Activated CD4-positive, alpha-beta T cell treated with anti-CD3 and anti-CD28 coated beads, Interleukin-2, amount 10 ng/mL, durations not matched to agents 7 days and 5 days (primary cell): ENCODE measurements around the gene DMD. TPM values are rescaled to one million over a fixed set of nuclear protein-coding genes. Genes with fewer than 3 reads are reported as not detected.
"Not testable (repeated sequence)": the region's sequence is repeated elsewhere in the genome, so short reads cannot be mapped to it uniquely, and the experiment has no call there.

Experiments used
- CTCF ChIA-PET: fragments of 350-600 bp; sonication (Branson Sonifier 250); formaldehyde crosslinking; loops from one replicate; lab custom pipeline; 2021; ENCODE audit warnings: antibody characterized with exemption; lab: Charles Lee
- POLR2A ChIA-PET: fragments of 350-600 bp; sonication (Branson Sonifier 250); formaldehyde crosslinking; loops from one replicate; lab custom pipeline; 2021; ENCODE audit warnings: antibody characterized with exemption; lab: Charles Lee
- DNase-seq: peaks from one replicate; pipeline ENCODE4 v3.0.0-alpha.2; 2020
- H3K27ac Mint-ChIP-seq: one replicate; pipeline ENCODE4 v1.8.0; 2021; ENCODE audit warnings: mild to moderate bottlenecking, moderate library complexity, mixed read lengths
- H3K27me3 Mint-ChIP-seq: one replicate; pipeline ENCODE4 v1.8.0; 2021; ENCODE audit warnings: mixed read lengths
- H3K36me3 Mint-ChIP-seq: one replicate; pipeline ENCODE4 v1.8.0; 2021; ENCODE audit warnings: low read depth, mixed read lengths
- H3K4me1 Mint-ChIP-seq: one replicate; pipeline ENCODE4 v1.8.0; 2021; ENCODE audit warnings: mixed read lengths
- H3K4me3 Mint-ChIP-seq: one replicate; pipeline ENCODE4 v1.8.0; 2021; ENCODE audit warnings: mild to moderate bottlenecking, moderate library complexity, mixed read lengths
- H3K9me3 Mint-ChIP-seq: one replicate; pipeline ENCODE4 v1.8.0; 2021; ENCODE audit warnings: mixed read lengths
- total RNA-seq, 2 experiments: library from RNA; stranded (reverse); gene quantifications; one replicate each; pipeline ENCODE4 v1.2.3, GENCODE V29; 2021

The DMD gene
- total RNA-seq, 2 experiments from 2014 or later, result 0.57 to 0.83 TPM

DNA sequence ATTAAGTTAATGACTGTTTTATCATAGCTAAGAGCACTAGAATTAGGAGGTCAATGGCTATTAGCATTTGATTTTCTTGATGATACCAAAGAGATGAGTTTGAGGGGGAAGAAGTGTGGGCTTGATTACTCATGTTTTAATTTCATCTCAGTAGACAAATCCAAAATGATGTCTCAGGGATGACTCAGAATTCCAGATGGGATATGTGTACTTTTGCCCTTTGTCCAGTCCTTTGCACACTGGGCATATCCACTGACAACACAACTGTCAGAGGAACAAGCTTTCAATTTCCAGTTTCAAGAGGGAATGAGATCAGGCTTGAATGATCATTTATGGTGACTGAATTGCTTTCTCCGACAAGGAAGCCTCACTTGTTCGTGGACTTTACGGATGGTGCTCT lies 1814.2 kb downstream of the DMD start:
- POLR2A ChIA-PET, result no interaction called here
- Mint-ChIP-seq H3K27ac (no peak overlapping the region), H3K4me3 (no peak overlapping the region), H3K27me3 (no peaks in the 10 kb centered on the region), H3K36me3 (no peaks in the 10 kb centered on the region), H3K9me3 (no peaks in the 10 kb centered on the region), H3K4me1 (no peaks in the 10 kb centered on the region)
- DNase-seq, result no peak
- CTCF ChIA-PET, result no interaction called here

DNA sequence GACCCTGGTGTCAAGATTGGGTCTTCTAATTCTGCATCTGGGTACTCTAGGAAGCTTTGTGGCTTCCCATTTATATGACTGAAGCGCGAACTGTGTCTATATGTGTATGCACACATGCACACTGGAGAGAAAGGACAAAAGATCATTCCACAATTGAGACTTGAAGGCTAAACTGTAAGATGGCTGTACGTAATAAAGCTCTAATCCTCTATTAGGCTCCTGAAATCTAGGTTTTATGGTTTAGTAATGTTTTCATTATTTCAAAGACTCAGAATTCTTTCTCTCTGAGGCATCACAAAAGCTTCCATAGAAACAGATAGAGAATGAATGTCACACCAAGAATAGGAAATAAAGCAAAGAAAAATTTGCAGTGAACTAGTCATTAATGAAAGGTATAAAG lies 1818.8 kb downstream of the DMD start:
- DNase-seq, result no peak
- Mint-ChIP-seq H3K36me3 (no peaks in the 10 kb centered on the region), H3K27me3 (no peaks in the 10 kb centered on the region), H3K9me3 (no peaks in the 10 kb centered on the region), H3K4me1 (no peaks in the 10 kb centered on the region), H3K27ac (no peak overlapping the region), H3K4me3 (no peak overlapping the region)
- CTCF ChIA-PET, result interaction anchor here (0.7 kb wide), 1 partner anchor 1581 kb away, joined by 4 read pairs; no protein-coding TSS in a partner anchor
- POLR2A ChIA-PET, result no interaction called here

DNA sequence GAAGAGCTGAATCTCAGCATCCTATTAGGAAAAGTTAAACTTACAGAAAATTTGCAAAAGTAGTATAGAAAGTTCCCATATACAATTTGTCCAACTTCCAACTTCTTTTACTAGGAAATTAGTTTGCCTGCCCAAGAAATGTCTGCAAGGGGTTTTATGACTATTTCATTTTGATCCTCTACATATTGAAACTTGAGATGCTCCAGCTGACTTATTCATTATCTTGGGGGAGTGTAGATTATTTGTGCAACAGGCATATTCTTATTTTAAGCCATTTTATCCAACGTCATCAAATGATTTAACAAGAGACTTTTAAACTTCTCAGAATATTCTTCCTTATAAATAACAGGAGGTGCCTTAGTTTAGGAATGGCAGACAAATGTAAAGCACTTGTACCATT lies 1822.4 kb downstream of the DMD start:
- H3K27ac Mint-ChIP-seq, result no peak overlapping the region
- ChIA-PET POLR2A (no interaction called here), CTCF (no interaction called here)
- no peak overlapping the region for H3K4me3 Mint-ChIP-seq
- H3K9me3 Mint-ChIP-seq, result no peaks in the 10 kb centered on the region
- H3K36me3 Mint-ChIP-seq, result no peaks in the 10 kb centered on the region
- H3K4me1 Mint-ChIP-seq, result no peaks in the 10 kb centered on the region
- DNase-seq, result no peak
- H3K27me3 Mint-ChIP-seq, result no peaks in the 10 kb centered on the region

DNA sequence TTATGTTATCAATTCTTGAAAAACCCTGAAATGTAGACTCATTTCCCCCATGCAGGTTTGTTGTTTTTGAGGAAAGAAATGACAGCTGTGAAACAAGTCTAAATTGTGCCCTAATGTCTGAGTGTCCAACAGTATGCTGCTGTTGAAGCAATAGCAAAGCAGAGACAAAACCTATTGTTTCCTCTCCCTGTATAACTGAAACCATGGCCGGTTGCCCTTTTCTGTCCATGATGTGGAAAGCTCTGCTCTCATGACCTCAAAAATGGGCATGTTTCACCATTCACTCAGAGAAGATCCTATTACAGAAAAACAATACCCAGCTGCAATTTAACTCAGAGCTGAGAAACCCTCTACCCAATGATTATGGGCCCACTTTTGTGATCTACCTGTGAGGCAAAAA lies 1826.9 kb downstream of the DMD start:
- no peaks in the 10 kb centered on the region for H3K36me3 Mint-ChIP-seq
- no peak overlapping the region for H3K27ac Mint-ChIP-seq
- no peak overlapping the region for H3K4me3 Mint-ChIP-seq
- DNase-seq, result no peak
- ChIA-PET POLR2A (no interaction called here), CTCF (interaction anchor here (1.6 kb wide), 1 partner anchor 10 kb away, joined by 5 read pairs; no protein-coding TSS in a partner anchor)
- no peaks in the 10 kb centered on the region for H3K9me3 Mint-ChIP-seq
- no peaks in the 10 kb centered on the region for H3K4me1 Mint-ChIP-seq
- no peaks in the 10 kb centered on the region for H3K27me3 Mint-ChIP-seq

DNA sequence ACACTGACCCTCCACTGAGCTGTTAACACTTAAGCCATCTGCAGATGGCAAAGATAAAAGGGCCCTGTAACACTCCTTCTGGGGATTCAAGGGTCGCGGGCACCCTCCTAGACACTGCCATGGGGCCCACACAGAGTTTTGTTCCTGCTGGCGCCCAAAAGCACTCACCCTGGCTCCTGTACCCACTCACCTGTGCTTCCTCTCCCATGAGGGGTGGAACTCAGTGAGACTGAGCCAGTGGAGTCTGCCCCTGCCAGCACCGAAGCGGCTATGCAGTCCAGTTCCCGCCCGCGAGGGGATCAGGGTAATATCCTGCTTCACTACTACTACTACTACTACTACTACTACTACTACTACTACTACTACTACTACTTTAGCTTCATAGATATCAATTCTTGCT lies 1827.4 kb downstream of the DMD start:
- Mint-ChIP-seq H3K27ac (no peak overlapping the region), H3K27me3 (no peaks in the 10 kb centered on the region), H3K4me1 (no peaks in the 10 kb centered on the region), H3K4me3 (no peak overlapping the region), H3K36me3 (no peaks in the 10 kb centered on the region), H3K9me3 (no peaks in the 10 kb centered on the region)
- ChIA-PET CTCF (interaction anchor here (1.6 kb wide), 1 partner anchor 11 kb away, joined by 5 read pairs; no protein-coding TSS in a partner anchor), POLR2A (no interaction called here)
- no peak for DNase-seq

DNA sequence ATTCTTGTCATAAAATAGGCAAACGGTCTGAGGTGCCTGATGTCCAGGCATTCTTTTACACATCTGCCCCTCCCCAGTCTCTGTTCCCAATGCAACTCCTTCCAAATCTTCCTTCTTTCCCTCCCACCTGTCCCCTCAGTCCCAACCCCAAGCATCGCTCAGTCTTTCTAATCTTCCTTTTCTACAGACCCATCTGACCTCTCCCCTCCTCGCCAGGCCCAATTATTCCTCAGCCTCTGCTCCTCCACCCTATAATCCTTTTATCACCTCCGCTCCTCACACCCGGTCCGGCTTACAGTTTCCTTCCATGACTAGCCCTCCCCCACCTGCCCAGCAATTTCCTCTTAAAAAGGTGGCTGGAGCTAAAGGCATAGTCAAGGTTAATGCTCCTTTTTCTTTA lies 1832.4 kb downstream of the DMD start:
- POLR2A ChIA-PET, result not testable (repeated sequence)

DNA sequence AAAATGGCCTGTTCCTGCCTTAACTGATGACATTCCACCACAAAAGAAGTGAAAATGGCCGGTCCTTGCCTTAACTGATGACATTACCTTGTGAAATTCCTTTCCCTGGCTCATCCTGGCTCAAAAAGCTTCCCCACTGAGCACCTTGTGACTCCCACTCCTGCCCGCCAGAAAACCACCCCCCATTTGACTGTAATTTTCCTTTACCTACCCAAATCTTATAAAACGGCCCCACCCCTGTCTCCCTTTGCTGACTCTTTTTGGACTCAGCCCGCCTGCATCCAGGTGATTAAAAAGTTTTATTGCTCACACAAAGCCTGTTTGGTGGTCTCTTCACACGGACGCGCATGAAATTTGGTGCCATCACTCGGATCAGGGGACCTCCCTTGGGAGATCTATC lies 1833.5 kb downstream of the DMD start:
- H3K27me3 Mint-ChIP-seq, CTCF ChIA-PET, DNase-seq, H3K27ac Mint-ChIP-seq, H3K4me1 Mint-ChIP-seq, H3K36me3 Mint-ChIP-seq, H3K4me3 Mint-ChIP-seq, POLR2A ChIA-PET, H3K9me3 Mint-ChIP-seq: not testable (repeated sequence)

More for the DNA sequence above, 1832.4 kb downstream of the DMD start:
- H3K36me3 Mint-ChIP-seq, H3K27me3 Mint-ChIP-seq, H3K27ac Mint-ChIP-seq, H3K4me3 Mint-ChIP-seq, CTCF ChIA-PET, H3K4me1 Mint-ChIP-seq, DNase-seq, H3K9me3 Mint-ChIP-seq: not testable (repeated sequence)

DNA sequence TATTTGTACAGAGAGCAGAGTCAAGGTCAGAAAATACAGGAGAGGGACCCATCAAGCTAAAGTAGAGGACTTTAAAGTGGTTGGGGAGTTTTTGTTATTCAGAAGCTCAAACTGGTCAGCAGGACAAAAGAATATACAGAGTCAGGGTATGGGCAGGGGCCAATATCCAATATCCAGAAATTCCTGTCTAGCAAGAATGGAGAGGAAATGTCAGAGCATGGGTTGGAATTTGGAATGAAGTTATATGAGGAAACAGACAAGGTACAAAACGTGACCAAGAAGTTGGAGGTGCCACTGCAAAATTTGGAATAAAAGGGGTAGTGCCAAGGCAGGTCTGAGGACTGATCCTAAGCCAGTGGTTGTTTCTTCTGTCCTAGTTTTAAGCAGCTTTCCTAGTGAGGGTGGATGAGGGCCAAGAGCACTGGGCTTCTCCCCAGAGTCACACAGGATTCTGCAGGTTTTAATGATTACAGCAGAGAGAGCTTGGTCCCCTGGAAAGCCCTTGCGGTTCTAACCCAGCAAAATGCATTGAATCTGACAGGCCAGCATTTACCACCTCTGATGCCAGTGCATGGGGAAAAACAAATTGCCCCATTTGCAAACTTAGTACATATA lies 1834.8 kb downstream of the DMD start:
- CTCF ChIA-PET, result interaction anchor here (1.6 kb wide), 1 partner anchor 10 kb away, joined by 3 read pairs; no protein-coding TSS in a partner anchor
- Mint-ChIP-seq H3K27me3 (no peaks in the 10 kb centered on the region), H3K9me3 (no peaks in the 10 kb centered on the region), H3K27ac (no peak overlapping the region), H3K36me3 (no peaks in the 10 kb centered on the region), H3K4me1 (no peaks in the 10 kb centered on the region), H3K4me3 (no peak overlapping the region)
- DNase-seq, result no peak
- POLR2A ChIA-PET, result no interaction called here

DNA sequence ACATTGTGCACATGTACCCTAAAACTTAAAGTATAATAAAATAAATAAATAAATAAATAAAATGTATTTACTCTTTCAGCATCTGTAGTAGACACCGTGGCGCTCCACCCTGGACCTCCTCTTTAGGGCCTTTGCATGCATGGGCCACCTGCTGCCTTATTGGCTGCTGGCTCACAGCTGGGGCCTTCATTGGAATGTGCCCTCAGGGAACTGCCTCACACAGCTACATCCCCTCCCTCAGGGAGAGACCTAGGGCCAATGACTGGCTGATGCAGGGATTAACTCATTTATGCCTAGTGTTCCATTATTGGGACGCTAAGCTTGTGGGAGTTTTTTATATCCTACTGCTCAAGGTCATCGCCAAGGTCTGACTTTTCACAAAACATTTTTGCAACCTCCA lies 1836.6 kb downstream of the DMD start:
- no peaks in the 10 kb centered on the region for H3K36me3 Mint-ChIP-seq
- no peak overlapping the region for H3K4me3 Mint-ChIP-seq
- no peak overlapping the region for H3K27ac Mint-ChIP-seq
- no peaks in the 10 kb centered on the region for H3K9me3 Mint-ChIP-seq
- ChIA-PET POLR2A (no interaction called here), CTCF (no interaction called here)
- DNase-seq, result no peak
- H3K27me3 Mint-ChIP-seq, result no peaks in the 10 kb centered on the region
- no peaks in the 10 kb centered on the region for H3K4me1 Mint-ChIP-seq

DNA sequence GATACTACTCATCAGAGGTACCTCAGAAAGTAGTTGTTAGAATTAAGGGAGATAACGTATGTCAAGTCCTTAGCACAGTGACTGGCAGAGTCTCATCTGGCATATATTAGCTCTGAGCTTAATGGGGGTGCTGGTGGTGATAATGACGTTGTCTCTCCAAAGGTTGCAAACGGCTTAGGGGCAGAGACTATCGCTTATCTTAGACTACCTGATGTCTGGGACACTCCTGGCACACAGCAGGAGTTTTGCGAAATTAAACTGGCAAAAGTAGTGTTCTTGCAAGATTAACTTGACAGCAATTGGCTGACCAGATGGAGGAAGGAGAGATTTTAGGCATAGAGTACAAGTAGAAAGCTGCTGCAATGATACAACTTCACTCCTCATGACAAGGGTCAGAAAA lies 1839.4 kb downstream of the DMD start:
- Mint-ChIP-seq H3K27ac (no peak overlapping the region), H3K9me3 (no peaks in the 10 kb centered on the region), H3K4me1 (no peaks in the 10 kb centered on the region), H3K27me3 (no peaks in the 10 kb centered on the region), H3K4me3 (no peak overlapping the region), H3K36me3 (no peaks in the 10 kb centered on the region)
- DNase-seq, result no peak
- CTCF ChIA-PET, result no interaction called here
- POLR2A ChIA-PET, result no interaction called here

DNA sequence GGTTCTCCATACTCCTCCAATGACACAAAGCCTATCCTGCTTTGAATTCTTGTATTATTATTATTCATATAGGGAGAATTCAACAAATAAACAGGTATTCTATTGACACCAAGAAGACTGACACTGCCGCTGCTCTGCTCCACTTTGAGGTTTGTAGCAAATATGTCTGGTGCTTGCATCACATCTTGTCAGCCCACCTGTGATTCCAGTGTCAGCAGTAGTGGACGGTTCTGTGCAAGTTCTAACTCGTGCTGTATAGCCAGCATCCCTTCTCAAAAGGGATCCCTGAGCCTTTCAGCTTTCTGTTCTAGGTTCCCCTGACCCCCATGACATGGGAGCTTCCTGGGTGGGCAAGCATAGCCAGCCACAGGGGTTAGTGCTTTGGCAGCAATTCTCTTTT lies 1843.5 kb downstream of the DMD start:
- no peak for DNase-seq
- H3K36me3 Mint-ChIP-seq, result no peaks in the 10 kb centered on the region
- no peak overlapping the region for H3K4me3 Mint-ChIP-seq
- H3K27me3 Mint-ChIP-seq, result no peaks in the 10 kb centered on the region
- H3K9me3 Mint-ChIP-seq, result no peaks in the 10 kb centered on the region
- ChIA-PET CTCF (interaction anchor here (0.7 kb wide), 1 partner anchor 10 kb away, joined by 3 read pairs; no protein-coding TSS in a partner anchor), POLR2A (no interaction called here)
- H3K4me1 Mint-ChIP-seq, result no peaks in the 10 kb centered on the region
- no peak overlapping the region for H3K27ac Mint-ChIP-seq

DNA sequence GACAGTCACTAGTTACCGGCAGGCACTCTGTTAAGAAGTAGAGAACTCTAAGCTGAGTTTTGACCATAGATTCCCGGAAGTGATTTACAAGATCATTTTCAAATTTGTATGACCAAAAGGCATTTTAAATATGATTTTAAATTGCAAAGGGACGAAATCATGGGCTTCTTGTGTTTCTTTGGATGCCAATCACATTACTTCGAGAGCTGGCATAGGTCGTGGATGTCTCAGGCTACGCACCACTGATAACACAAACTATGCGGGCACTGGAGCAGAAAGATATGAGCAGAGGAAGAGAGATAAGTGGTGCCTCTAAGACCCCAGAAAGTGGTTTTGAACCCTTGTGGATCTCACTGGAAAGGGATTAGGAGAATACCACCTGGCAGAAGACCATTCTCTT lies 1845.3 kb downstream of the DMD start:
- no peaks in the 10 kb centered on the region for H3K9me3 Mint-ChIP-seq
- no peak overlapping the region for H3K27ac Mint-ChIP-seq
- H3K4me3 Mint-ChIP-seq, result no peak overlapping the region
- no peaks in the 10 kb centered on the region for H3K27me3 Mint-ChIP-seq
- ChIA-PET CTCF (no interaction called here), POLR2A (no interaction called here)
- no peak for DNase-seq
- H3K4me1 Mint-ChIP-seq, result no peaks in the 10 kb centered on the region
- H3K36me3 Mint-ChIP-seq, result no peaks in the 10 kb centered on the region

DNA sequence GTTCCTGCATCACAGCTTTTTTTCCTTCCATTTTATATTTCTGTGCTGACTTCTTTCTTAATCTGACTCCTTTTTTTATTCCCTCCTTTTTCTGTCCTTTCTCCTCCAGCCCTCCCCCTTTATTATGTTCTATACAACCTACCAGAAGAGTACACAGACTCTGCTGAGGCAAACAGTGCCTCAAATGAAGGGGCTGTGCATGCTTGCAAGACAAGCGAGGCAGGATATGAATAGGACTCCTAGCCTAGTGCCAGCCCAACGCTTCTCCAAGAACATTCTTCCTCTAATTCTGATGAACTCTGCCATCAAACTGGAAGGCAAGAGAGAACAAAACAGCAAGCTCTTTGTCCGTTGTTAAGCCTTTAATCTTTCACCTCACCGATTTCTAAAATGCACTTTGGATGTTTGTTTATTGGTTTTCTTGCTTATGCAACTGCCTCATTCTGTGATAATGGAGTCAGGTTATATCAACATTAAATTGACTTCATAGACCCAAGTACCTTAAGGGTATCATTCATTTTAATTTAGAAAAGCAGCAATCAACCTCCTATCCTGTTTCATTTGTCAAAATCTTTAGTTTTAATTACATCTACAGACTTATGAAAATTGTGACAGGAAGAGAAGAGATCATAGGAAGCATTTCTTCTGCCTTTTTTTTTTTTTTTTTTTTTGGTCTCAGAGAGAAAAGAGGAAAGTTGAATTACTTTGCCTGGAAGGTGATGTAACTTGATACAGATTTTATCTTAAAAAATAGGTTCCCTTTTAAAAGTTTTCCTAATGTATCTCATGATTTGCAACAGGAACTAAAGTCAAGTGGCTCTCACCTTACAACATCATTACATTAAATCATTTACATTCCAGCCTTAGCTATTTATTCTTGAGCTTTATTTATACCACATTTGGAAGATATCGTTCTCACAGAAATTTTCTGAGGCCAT lies 1854.8 kb downstream of the DMD start:
- H3K27ac Mint-ChIP-seq, result no peak overlapping the region
- no peaks in the 10 kb centered on the region for H3K27me3 Mint-ChIP-seq
- H3K36me3 Mint-ChIP-seq, result no peaks in the 10 kb centered on the region
- no peak for DNase-seq
- no peaks in the 10 kb centered on the region for H3K4me1 Mint-ChIP-seq
- no peaks in the 10 kb centered on the region for H3K9me3 Mint-ChIP-seq
- ChIA-PET CTCF (no interaction called here), POLR2A (no interaction called here)
- no peak overlapping the region for H3K4me3 Mint-ChIP-seq
